HepG2 (cell line): ENCODE data around the gene GJD3. TPM values are rescaled to one million over a fixed set of nuclear protein-coding genes. Genes with fewer than 3 reads are reported as not detected.

Experiments
- DNMT1 ChIP-seq: sonication (generic); formaldehyde crosslinking; IDR thresholded peaks from 2 replicates; pipeline ENCODE4 v1.5.1; 2020; ENCODE audit warnings: mild to moderate bottlenecking, missing genetic modification reagents
- JUNB ChIP-seq: sonication (generic); formaldehyde crosslinking; IDR thresholded peaks from 2 replicates; pipeline ENCODE4 v1.8.0; 2022; ENCODE audit warnings: missing genetic modification reagents, mild to moderate bottlenecking, borderline replicate concordance
- RFXAP ChIP-seq: sonication (generic); formaldehyde crosslinking; IDR thresholded peaks from 2 replicates; pipeline ENCODE4 v1.4.0; 2020; ENCODE audit warnings: missing genetic modification reagents, borderline replicate concordance
- TAF1 ChIP-seq: sonication (generic); formaldehyde crosslinking; IDR thresholded peaks from 2 replicates; pipeline ENCODE4 v1.4.0; 2020; ENCODE audit warnings: missing genetic modification reagents
- ZBTB21 ChIP-seq: sonication (generic); formaldehyde crosslinking; IDR thresholded peaks from 2 replicates; pipeline ENCODE4 v1.4.0; 2020; ENCODE audit warnings: missing genetic modification reagents
- ZNF121 ChIP-seq: sonication (generic); formaldehyde crosslinking; IDR thresholded peaks from 2 replicates; pipeline ENCODE4 v1.5.0; 2020; ENCODE audit warnings: mild to moderate bottlenecking, missing genetic modification reagents
- ZNF17 ChIP-seq: sonication (generic); formaldehyde crosslinking; IDR thresholded peaks from 2 replicates; pipeline ENCODE4 v1.5.0; 2020; ENCODE audit warnings: mild to moderate bottlenecking, missing genetic modification reagents
- ZNF337 ChIP-seq: sonication (generic); formaldehyde crosslinking; IDR thresholded peaks from 2 replicates; pipeline ENCODE4 v1.5.1; 2020; ENCODE audit warnings: missing genetic modification reagents, low read depth, mild to moderate bottlenecking, borderline replicate concordance
- ZNF44 ChIP-seq: sonication (generic); formaldehyde crosslinking; IDR thresholded peaks from 2 replicates; pipeline ENCODE4 v1.5.1; 2020; ENCODE audit warnings: mild to moderate bottlenecking, missing genetic modification reagents
- ZNF510 ChIP-seq: sonication (generic); formaldehyde crosslinking; IDR thresholded peaks from 2 replicates; pipeline ENCODE4 v1.4.0; 2020; ENCODE audit warnings: low read depth, mild to moderate bottlenecking, missing genetic modification reagents
- ZNF550 ChIP-seq: sonication (generic); formaldehyde crosslinking; IDR thresholded peaks from 2 replicates; pipeline ENCODE4 v1.4.0; 2020; ENCODE audit warnings: mild to moderate bottlenecking, missing genetic modification reagents, borderline replicate concordance
- ZSCAN29 ChIP-seq: sonication (generic); formaldehyde crosslinking; conservative IDR thresholded peaks from 2 replicates; pipeline ENCODE4 v1.4.0; 2020; ENCODE audit warnings: mild to moderate bottlenecking, missing genetic modification reagents
- polyA plus RNA-seq, 8 experiments: library from polyadenylated mRNA; depleted of rRNA in 3 of 8; stranded (reverse) in 7 of 8; unstranded in 1 of 8; fragments of >200 nt; fragmentation: Illumina TruSeq in 4 of 8; extraction: Trizol in 4 of 8; gene quantifications; 2 replicates each; pipeline versions ENCODE4 v1.2.1 to v1.2.3, GENCODE V29; 2011 to 2016; ENCODE audit warnings: low read depth in 4 of 8, missing spikeins in 1 of 8, mixed read lengths in 1 of 8; ENCODE audit not compliant: insufficient read depth in 1 of 8
- total RNA-seq, 5 experiments: library from RNA; depleted of rRNA; stranded (reverse); fragments of >200 nt; fragmentation: Illumina TruSeq; extraction: Trizol; gene quantifications; 2 replicates each; pipeline ENCODE4 v1.2.3, GENCODE V29; 2016; ENCODE audit warnings: low read depth in 1 of 5
- TF ChIP-seq, protein P1 (sequence below): sonication (generic); formaldehyde crosslinking; IDR thresholded peaks from 2 replicates; pipeline ENCODE4 v1.5.0; 2020; ENCODE audit warnings: missing genetic modification reagents
- TF ChIP-seq, protein P2 (sequence below): sonication (generic); formaldehyde crosslinking; IDR thresholded peaks from 2 replicates; pipeline ENCODE4 v1.4.0; 2020; ENCODE audit warnings: mild to moderate bottlenecking, missing genetic modification reagents
- TF ChIP-seq, protein P3 (sequence below): sonication (generic); formaldehyde crosslinking; IDR thresholded peaks from 2 replicates; pipeline ENCODE4 v1.8.0; 2022; ENCODE audit warnings: missing genetic modification reagents, mild to moderate bottlenecking, moderate library complexity, borderline replicate concordance
- TF ChIP-seq, protein P4 (sequence below): IDR thresholded peaks from 2 replicates; pipeline ENCODE4 v1.6.1; 2012; ENCODE audit warnings: low read depth, low read length, improper control_type of control experiment
- TF ChIP-seq, protein P5 (sequence below): sonication (generic); formaldehyde crosslinking; IDR thresholded peaks from 2 replicates; pipeline ENCODE4 v1.5.0; 2020; ENCODE audit warnings: mild to moderate bottlenecking, missing genetic modification reagents
- TF ChIP-seq, protein P6 (sequence below): sonication (generic); formaldehyde crosslinking; IDR thresholded peaks from 2 replicates; pipeline ENCODE4 v1.4.0; 2020; ENCODE audit warnings: low read depth, mild to moderate bottlenecking, missing genetic modification reagents
- TF ChIP-seq, protein P7 (sequence below): sonication (generic); formaldehyde crosslinking; IDR thresholded peaks from 2 replicates; pipeline ENCODE4 v1.5.1; 2020; ENCODE audit warnings: missing genetic modification reagents, mild to moderate bottlenecking, borderline replicate concordance

GJD3 gene
- total and polyA plus RNA-seq, 2 of the 13 experiments (the other 11 are each of a cell fraction or from before 2014, with no cell fraction given): not detected

DNA sequence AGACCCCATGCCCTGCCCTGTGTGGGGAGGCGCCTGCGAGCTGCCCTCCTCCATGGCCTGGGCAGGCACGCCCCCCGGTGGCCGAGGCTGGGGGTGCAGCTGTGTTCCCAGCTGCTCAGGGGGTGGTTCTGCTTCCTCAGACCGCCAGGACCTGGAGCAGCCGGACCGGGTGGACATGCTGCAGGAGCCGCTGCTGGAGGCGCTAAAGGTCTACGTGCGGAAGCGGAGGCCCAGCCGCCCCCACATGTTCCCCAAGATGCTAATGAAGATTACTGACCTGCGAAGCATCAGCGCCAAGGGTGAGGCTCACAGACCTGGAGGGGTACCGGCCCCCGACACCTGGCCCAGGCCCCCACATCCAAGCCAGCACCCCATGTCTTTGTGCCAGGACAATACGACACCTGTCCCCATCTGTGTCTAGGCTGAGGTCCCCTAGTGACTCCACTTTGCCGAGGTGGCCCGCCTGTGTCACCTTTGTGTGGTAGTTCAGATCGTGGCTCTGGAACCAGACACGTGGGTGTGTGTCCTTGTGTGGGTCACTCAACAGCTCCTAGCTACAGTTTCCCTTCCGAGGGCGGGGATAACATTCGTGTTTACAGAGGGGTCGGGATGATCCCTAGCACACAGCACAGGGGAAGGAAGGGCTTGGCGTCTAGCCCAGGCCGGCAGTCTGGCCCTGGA, 9.3 kb downstream of the GJD3 start (continued):
- TF ChIP-seq TAF1 (CRISPR knock-in tag) (no peak), ZBTB21 (CRISPR knock-in tag) (no peak), DNMT1 (CRISPR knock-in tag) (0 out of 2 replicates have a peak, but pooled peaks have one; percentile 55), ZNF550 (CRISPR knock-in tag) (0 out of 2 replicates have a peak, but pooled peaks have one; percentile 44), ZNF121 (CRISPR knock-in tag) (peak; percentile 46; the same call in 1 of the 2 replicates), JUNB (CRISPR knock-in tag) (no peak), ZNF44 (peak; percentile 50; the same call in 1 of the 2 replicates), RFXAP (no peak; the same call in 1 of the 2 replicates), ZSCAN29 (CRISPR knock-in tag) (no peak), ZNF337 (CRISPR knock-in tag) (no peak), ZNF510 (CRISPR knock-in tag) (no peak), ZNF17 (CRISPR knock-in tag) (no peak)
- TF ChIP-seq, protein P1, sequence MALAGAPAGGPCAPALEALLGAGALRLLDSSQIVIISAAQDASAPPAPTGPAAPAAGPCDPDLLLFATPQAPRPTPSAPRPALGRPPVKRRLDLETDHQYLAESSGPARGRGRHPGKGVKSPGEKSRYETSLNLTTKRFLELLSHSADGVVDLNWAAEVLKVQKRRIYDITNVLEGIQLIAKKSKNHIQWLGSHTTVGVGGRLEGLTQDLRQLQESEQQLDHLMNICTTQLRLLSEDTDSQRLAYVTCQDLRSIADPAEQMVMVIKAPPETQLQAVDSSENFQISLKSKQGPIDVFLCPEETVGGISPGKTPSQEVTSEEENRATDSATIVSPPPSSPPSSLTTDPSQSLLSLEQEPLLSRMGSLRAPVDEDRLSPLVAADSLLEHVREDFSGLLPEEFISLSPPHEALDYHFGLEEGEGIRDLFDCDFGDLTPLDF (CRISPR knock-in tag): no peak
- TF ChIP-seq, protein P2, sequence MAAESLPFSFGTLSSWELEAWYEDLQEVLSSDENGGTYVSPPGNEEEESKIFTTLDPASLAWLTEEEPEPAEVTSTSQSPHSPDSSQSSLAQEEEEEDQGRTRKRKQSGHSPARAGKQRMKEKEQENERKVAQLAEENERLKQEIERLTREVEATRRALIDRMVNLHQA (CRISPR knock-in tag): no peak
- TF ChIP-seq, protein P3, sequence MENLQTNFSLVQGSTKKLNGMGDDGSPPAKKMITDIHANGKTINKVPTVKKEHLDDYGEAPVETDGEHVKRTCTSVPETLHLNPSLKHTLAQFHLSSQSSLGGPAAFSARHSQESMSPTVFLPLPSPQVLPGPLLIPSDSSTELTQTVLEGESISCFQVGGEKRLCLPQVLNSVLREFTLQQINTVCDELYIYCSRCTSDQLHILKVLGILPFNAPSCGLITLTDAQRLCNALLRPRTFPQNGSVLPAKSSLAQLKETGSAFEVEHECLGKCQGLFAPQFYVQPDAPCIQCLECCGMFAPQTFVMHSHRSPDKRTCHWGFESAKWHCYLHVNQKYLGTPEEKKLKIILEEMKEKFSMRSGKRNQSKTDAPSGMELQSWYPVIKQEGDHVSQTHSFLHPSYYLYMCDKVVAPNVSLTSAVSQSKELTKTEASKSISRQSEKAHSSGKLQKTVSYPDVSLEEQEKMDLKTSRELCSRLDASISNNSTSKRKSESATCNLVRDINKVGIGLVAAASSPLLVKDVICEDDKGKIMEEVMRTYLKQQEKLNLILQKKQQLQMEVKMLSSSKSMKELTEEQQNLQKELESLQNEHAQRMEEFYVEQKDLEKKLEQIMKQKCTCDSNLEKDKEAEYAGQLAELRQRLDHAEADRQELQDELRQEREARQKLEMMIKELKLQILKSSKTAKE: no peak
- TF ChIP-seq, protein P4, sequence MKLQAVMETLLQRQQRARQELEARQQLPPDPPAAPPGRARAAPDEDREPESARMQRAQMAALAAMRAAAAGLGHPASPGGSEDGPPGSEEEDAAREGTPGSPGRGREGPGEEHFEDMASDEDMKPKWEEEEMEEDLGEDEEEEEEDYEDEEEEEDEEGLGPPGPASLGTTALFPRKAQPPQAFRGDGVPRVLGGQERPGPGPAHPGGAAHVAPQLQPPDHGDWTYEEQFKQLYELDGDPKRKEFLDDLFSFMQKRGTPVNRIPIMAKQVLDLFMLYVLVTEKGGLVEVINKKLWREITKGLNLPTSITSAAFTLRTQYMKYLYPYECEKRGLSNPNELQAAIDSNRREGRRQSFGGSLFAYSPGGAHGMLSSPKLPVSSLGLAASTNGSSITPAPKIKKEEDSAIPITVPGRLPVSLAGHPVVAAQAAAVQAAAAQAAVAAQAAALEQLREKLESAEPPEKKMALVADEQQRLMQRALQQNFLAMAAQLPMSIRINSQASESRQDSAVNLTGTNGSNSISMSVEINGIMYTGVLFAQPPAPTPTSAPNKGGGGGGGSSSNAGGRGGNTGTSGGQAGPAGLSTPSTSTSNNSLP: no peak; the same call in 1 of the 2 replicates
- TF ChIP-seq, protein P5, sequence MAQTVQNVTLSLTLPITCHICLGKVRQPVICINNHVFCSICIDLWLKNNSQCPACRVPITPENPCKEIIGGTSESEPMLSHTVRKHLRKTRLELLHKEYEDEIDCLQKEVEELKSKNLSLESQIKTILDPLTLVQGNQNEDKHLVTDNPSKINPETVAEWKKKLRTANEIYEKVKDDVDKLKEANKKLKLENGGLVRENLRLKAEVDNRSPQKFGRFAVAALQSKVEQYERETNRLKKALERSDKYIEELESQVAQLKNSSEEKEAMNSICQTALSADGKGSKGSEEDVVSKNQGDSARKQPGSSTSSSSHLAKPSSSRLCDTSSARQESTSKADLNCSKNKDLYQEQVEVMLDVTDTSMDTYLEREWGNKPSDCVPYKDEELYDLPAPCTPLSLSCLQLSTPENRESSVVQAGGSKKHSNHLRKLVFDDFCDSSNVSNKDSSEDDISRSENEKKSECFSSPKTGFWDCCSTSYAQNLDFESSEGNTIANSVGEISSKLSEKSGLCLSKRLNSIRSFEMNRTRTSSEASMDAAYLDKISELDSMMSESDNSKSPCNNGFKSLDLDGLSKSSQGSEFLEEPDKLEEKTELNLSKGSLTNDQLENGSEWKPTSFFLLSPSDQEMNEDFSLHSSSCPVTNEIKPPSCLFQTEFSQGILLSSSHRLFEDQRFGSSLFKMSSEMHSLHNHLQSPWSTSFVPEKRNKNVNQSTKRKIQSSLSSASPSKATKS (CRISPR knock-in tag): no peak
- TF ChIP-seq, protein P6, sequence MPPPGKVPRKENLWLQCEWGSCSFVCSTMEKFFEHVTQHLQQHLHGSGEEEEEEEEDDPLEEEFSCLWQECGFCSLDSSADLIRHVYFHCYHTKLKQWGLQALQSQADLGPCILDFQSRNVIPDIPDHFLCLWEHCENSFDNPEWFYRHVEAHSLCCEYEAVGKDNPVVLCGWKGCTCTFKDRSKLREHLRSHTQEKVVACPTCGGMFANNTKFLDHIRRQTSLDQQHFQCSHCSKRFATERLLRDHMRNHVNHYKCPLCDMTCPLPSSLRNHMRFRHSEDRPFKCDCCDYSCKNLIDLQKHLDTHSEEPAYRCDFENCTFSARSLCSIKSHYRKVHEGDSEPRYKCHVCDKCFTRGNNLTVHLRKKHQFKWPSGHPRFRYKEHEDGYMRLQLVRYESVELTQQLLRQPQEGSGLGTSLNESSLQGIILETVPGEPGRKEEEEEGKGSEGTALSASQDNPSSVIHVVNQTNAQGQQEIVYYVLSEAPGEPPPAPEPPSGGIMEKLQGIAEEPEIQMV (CRISPR knock-in tag): peak; percentile 46; the same call in 1 of the 2 replicates
- TF ChIP-seq, protein P7, sequence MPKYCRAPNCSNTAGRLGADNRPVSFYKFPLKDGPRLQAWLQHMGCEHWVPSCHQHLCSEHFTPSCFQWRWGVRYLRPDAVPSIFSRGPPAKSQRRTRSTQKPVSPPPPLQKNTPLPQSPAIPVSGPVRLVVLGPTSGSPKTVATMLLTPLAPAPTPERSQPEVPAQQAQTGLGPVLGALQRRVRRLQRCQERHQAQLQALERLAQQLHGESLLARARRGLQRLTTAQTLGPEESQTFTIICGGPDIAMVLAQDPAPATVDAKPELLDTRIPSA (CRISPR knock-in tag): no peak
